CD4-positive, alpha-beta T cell treated with Interferon gamma for 1 hour (primary cell): Measurements from ENCODE around the gene ELL2.
"Not testable (repeated sequence)": the region's sequence is repeated elsewhere in the genome, so short reads cannot be mapped to it uniquely, and the experiment has no call there.

Source experiments
- DNase-seq: peaks from one replicate; pipeline ENCODE4 v3.0.0-alpha.2; 2020

ELL2 gene

DNA sequence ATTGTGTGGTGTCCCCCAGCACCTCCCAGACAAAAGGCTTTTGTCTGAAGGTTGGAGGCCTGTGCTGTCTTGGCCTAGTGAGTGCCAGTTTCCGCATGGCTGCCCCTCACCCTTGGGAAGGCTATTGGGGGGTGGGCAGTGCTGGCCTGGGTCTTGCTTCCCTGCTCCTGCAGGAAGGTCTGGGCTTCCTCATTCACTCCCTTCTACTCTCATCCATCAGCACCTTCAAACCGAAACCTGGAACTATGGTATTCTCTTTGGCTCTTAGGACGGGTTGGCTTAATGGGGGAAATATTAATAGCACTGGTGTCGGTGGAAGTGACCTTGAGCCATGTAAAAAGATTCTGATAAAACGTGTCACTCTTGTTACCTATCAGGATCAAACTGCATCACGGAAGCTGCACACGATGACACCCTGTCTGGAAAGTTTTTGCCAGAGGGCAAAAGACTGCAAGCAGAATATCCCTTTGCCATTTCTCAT, 105.1 kb downstream of the ELL2 start:
- no peak for DNase-seq

DNA sequence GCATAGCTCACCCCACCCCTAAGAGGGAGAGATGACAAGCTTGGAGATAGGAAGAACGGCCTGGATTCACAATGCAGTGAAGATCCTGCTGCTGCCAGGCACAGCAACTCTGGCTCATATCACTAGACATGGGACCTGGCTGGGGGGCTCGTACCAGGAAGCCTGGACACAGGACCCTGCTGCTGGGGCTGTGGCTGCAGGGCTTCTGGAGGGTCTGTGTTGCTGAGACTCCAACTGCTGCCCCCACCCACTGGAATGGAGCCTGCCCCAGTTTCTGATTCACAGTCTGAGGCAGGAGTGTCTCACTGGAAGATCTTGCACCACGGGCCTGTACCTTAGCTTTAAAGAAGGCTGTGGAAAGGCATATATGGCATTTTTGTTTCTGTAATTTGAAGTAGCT, 108.2 kb downstream of the ELL2 start:
- no peak for DNase-seq

DNA sequence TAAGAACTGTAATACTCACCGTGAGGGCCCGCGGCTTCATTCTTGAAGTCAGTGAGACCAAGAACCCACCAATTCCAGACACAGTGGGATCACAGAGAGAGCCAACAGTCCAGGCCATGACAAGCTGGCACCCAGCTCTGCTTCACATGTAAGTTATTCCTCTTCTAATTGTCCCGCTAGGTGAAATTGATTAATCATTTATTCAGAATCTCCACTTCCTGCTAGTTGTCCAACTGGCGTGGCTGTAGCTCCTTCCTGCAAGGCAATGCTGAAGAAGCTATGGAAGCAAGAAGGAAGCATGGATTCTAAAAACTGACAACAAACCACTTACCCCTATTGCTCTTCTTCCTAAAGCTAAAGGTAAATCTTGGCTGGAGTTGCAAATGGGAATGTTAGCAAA, 109.1 kb downstream of the ELL2 start:
- no peak for DNase-seq

DNA sequence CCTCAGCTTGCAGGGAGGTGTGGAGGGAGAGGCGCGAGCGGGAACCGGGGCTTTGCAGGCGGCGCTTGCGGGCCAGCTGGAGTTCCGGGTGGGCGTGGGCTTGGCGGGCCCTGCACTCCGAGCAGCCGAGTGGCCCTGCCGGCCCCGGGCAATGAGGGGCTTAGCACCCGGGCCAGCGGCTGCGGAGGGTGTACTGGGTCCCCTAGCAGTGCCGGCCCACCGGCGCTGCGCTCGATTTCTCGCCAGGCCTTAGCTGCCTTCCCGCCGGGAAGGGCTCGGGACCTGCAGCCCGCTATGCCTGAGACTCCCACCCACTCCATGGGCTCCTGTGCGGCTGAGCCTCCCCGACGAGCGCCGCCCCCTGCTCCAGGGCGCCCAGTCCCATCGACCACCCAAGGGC, 110.5 kb downstream of the ELL2 start:
- DNase-seq = not testable (repeated sequence)

DNA sequence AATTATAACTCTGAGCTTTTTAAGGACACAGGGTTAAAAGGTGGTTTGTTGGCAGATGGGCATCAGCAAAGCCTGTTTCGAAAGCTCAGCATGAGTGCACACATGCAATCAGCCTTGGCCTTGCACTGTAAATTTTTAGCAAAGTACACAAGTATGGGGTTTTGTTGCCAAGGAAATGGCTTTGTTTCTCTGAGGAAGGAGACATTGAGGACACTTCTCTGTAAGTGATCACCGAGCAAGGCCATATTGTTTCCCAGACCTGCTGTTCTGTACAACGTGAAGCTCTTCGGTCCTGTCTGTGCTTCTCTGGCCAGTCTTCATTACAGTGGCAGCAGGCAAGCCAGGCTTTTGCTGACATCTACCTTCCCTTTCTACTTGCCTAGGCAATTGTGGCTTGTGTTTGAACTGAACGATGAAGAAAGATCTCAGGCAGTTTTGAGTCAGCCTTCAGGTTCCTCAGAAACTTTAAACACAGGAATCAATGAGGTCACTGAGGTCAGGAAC, 111.2 kb downstream of the ELL2 start:
- DNase-seq = no peak

DNA sequence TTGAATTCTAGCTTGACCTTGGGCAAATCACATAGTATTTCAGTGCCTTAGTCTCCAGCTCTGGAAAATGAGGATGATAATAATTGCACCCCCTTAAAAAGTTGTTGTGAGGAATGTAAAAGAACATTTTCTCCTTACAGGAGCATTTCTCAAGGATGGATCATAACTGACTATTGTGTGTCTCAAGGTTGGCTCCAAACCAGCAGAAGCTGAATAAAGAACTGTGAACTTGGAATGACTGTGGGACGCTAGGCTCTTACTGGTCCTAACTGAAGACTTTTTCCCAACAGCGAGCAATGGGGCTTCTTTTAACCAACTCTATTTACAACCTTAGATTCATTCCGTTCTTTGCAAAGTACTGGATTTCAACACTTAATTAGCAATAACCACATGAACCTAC, 113.0 kb downstream of the ELL2 start:
- no peak for DNase-seq

DNA sequence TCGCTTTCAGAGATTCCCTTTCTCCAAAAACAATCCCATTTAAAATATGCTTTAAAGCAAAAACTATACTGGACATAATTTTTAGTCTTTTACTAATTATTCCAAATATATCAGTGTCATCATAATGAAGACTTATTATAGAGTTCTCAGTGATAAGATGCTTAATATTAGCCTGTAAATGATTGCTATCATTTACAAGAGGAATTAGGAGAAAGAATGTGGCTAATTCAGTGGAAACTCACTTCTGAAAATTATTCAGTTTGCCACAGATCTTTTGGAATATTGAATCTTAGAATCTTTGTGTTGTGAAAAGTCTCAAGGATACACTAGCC, 114.4 kb downstream of the ELL2 start:
- no peak for DNase-seq

DNA sequence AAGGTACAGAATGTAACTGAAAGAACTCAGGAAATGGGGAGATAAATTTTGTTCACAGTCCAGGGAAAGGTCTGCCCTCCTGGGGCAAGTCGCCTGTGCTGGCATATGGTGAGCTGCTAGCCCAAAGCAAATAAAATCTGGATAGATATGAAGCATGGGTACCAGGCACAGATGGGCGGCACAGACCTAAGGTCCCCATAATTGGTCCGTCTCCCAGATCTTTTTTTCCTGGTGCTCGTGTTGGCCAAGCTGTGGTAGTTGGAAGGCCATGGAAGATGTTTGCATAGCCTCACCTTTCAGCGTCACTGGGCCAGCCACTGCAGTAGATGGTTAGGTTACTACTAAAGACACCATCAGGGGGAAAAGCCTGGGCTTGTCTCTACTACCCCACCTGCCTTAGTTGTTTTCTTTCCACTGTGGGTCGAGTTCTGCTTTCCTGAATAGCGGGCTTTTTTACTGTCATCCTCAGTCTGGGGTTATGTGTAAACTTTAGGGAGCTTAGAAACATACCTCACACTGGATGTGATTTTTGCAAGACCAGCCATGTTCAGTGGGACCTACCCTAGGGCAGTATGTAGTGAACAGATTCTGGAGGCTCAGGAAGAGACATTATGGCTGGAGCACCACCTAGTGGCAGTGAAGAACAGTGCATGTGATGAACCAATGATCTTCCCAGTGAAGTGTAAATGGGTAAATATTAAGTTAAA, 114.9 kb downstream of the ELL2 start:
- peak; percentile 65 for DNase-seq

DNA sequence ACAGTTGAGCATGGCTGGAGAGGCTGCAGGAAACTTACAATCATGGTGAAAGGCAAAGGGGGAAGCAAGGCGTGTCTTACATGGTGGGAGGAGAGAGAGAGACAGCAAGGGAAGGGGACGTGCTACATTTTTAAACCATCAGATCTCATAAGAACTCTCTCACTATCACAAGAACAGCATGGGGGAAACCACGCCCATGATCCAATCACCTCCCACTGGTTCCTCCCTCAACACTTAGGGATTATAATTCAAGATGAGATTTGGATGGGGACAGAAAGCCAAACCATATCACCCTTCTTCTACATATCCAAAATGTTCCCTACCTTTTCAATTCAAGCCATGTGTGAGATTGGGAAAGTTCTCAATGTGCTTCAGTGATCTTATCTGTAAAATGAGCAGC, 116.3 kb downstream of the ELL2 start:
- DNase-seq = no peak

DNA sequence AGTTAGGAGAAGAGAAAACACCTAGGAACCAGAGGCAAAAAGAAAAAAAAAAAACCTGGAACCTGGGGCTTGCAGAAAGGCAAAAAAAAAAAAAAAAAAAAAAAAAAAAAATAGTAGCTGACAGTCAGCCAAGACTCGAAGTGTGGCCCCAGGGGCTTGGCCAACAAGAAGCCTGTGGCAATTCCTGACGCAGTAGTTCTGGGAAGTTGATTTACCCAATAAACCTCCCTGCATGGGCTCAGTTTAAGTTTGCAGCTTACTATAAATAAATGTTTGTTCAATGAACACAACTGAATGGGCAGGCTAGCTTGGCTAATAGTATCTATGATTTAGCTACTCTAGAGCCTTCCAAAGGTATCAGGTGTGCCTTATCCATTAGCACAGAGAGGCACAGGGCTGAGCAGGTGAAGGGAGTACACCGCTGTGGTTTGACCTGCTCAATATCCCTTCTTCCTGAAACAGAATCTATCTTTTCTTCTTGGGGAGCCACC, 117.9 kb downstream of the ELL2 start:
- no peak for DNase-seq

DNA sequence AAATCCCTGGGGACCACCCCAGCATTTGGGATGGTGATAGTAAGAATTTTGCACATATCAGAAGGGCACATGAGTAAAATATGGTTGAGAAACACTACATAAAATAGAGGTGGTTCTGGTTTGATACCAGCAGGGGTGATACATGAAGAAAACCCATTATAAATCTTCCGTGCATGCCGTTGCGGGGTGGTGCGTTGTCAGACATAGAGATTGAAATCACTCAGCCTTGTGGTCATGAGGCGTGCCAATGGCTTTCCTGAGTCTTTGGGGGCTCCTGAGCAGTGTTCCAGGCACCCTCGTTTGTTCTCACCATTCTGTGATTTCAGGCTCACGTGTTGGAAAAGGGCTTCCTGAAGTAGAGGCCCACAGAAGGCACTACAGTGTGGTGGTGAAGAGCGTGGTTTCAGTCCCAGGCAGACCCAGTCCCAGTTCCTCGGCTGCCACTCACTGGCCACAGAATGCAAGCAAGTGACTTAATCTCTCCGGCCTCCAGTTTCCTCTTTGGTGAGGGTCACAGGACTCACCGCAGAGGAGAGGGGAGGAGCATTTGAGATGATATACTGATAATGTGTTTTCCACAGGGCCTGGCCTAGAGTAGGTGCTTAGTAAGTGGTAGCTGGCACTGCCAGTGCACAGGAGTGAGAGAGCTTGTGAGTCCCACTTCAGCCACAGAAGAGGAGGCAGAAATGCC, 118.7 kb downstream of the ELL2 start:
- peak; percentile 73 for DNase-seq

DNA sequence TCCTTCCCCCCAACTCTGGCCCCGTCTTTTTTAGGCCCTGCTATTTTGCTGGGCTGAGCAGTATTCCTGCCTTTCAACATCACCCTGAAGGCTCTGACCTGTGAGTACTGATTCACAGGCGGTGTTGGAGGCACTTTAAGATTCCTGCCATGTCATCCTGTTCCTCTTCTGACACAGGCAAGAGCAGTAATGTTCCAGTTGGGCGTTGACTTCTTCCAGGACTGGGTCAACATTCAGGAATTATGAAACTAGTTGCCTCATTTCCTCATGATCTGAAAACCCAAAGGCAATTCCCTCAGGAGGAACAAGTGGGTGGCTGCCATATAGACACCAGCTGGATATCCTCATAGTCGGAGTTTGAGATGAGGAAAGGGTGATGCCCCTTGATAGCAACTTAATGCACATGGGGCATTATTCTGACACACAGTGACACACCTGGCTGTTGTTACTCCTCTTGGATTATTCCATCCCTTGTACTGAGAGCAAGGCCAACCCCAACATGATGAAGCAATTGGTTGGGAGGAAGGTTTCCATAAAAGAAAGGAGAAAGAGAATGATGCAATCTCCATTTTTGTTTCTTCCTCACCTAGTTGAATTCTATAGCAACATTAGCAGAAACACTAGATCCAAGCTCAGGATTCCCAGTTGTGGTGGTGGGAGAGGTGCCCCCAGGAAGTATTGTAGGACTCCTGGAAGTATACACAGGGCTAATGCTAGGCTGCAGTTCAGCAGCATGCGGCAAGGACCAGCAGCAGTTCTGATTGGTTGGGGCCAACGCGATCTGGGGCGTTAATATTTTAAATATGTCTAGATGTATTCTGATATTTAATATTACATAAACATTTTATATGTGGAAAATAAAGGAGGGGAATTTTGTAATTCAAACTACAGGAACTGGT, 119.5 kb downstream of the ELL2 start:
- DNase-seq = no peak

DNA sequence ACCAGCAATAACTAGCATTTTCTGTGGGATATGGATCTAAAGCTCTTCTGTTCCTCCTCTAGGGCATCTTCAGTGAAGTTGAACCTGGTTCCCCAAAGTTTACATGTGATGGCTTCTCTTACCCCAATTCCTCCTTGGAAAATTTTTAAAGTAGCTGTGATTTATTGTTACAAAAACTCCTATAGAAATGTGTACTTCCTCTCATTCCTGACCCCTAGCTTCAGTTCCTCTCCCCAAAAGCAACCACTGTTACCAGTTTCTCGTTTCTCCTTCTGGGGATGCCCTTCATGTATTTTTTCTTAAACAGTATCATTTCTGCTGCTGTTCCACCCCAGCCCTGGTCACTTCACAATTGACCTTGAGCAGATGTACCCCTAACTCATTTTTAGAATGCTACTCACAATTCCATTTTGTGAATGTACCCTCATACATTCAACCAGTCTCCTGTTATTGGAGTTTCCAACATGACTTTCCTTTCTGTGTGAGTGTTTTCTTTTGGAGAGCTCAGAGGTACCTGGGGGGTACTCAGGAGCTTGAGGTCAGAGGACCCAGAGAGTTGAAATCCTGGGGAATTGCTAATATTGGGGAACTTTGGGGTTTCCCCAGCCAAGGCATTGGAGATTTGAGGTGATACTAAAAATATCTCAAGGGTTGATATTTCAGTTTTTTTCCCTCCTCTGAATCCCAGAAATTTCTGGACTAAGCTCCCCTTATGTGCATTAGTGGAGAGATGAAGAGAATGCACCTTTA, 120.5 kb downstream of the ELL2 start:
- no peak for DNase-seq

DNA sequence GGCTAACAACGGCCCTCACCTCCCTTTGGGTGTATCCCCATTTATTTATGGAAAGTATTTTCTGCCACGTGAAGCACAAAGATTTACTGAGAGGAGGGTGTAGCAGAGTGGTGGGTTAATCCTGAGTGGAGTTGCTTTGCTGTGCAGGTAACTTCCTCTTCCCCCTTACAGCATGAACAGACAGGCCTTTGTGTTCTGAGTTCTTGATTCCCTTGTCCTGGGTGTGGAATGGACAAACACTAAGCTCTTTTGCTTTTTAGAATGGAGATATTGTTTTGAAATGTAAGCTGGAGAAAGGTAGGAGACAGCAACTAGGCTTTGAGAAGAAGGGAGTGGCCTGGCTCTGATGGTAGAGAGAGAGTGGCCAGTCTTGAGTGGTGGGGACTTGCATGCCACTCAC, 122.0 kb downstream of the ELL2 start:
- no peak for DNase-seq

DNA sequence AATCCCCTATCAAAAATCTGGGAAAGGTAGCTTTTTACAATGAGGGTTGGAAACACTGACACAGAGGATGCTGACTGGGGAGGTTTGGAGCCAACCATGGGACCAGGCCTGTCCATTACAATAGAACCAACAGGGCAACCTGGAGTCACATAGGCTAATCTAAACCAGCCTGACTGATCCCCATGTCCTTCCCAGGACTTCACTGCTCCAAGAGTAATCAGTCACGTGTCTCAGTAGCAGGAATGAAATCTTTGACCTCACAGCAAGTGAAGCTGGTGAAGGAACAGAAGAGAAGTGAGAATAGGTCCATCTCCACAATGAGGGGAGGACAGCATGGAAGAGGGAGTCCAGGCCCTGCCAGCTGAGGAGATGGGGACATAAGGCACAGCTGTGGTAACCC, 123.1 kb downstream of the ELL2 start:
- DNase-seq = no peak

DNA sequence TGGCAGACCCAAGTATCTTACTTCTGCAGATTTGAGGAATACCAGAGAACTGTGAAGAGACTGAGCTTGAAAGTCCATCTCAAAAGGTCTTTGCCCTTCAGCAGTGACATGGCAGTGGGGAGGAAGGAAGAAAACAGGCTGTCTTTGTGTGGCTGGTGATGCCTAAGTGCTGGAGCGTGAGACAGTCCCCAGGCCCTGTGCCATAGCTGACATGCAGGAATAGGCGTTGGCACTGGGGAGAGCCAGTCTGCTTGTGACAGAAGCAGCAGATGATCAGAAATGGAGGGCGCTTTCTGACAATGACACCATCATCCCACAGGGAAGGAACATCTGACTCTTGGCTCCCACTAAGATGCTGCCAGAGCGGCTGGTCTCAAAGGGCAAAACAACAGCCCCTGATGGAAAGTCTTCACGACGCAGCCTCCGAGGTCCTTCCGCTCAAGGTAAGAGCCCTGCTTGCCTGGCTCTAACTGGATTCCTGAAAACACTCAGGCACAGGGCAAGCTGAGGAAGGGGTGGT, 123.6 kb downstream of the ELL2 start:
- no peak for DNase-seq

DNA sequence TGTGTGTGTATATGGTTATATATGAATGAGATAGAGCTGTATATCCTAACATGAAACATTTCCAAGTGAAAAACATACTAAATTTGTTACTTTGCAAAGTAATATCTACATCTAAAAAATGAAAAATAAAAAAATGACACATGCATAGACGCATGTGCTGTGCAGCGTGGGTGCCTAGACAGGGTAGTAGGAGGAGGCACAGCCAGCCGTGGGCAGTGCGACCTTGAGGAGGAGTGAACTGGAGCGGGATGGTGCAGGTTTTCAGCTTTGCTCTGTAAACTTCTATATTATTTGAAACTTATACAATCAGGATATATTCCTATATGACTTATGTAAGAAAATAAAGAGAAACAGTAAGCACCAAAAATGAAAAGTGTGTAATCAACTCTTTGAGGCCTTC, 124.2 kb downstream of the ELL2 start:
- no peak for DNase-seq

DNA sequence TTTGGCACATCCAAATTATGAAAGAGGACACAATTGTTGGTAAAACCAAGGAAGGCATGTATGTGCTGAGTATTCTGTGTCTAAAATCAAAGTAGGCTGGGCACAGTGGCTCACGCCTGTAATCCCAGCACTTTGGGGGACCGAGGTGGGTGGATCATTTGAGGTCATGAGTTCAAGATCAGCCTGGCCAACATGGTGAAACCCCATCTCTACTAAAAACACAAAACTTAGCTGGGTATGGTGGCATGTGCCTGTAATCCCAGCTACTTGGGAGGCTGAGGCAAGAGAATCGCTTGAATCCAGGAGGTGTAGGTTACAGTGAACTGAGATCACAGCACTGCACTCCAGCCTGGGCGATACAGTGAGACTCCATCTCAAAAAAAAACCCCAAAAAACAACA, 124.7 kb downstream of the ELL2 start:
- not testable (repeated sequence) for DNase-seq

DNA sequence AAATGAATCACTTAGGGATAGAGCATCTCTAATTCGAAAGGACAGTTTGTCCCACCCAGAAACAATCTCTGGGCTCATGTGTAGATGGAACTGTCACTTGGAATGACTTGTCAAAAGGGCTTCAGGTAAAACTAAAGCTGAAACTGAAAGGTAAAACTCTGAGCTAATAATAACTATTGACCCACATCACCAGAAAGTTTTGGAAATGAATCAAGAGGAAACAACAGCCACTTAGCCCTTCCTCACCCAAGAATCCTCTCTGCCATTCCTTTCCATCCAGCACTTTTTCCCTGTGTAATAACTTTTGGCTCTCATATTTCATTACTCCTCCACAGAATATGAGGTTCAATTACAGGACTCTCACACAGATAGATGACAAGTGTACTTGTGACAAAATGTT, 125.1 kb downstream of the ELL2 start:
- DNase-seq = no peak

DNA sequence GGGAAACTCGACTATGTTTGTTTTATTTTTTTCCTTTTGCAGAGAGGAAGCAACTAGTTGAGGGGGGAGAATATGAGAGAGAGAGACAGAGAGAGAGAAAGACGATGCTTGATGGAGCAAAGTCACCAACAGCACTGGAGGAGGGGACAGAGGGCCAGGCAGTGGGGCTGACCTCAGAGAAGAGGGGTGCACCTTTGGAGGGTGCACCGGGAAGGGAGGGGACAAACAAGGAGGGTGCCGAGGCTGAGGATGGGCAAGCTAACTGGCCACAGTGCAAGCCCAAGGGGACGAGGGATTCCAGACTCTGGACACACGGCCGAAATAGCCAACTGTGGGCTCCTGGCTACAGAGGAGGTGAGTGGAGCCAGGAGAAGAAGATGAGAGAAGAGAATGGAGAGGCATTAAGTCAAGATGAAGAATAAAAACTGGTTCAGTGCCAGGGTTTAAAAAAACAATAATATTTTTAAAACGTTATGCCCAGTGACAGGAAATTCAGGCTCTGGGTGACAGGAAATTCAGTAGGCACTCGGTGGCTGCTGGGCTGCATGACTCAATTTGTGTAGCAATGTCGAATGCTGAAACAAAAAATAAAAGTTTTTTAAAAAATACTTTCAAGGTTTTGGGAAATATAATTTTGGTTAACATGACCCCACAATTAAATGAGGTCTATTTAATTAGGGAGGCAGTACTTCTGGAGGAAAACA, 125.8 kb downstream of the ELL2 start:
- DNase-seq = no peak
